ENCODE data around the gene EMILIN2.

EMILIN2 gene

DNA sequence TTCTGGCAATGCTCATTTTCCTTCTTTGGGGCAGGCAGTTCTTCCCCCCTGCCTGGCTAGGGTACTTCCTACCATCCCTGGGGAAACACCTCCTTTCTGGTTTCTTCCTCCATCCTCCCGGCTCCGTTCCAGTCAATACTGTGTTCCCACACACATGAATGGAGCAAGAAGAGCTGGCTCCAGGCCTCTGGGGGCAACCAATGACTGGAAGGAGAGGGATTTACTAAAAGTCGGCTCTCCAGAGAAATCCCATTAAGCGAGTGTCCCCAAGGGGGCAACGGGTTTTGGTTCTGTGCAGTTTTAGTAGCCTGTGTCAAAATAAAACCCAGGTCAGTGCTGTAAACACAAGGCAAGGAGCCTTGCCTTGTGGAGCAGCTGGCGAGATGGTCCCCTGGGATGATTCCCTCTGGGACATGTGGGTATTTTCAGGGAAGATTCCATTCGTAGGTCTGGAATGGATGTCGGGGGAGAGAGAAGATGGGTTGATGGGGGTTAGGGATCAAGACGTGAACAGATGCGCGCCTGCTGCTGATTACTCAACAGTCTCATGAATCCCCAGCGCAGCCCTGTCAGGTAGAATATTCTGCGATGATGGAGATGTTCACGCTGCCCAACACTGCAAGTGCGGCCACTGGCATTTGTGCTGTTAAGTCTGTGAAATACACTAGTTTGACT is 32.0 kb downstream of the EMILIN2 start:
- DNase-seq (ENCODE audit: low read depth) = no peak

DNA sequence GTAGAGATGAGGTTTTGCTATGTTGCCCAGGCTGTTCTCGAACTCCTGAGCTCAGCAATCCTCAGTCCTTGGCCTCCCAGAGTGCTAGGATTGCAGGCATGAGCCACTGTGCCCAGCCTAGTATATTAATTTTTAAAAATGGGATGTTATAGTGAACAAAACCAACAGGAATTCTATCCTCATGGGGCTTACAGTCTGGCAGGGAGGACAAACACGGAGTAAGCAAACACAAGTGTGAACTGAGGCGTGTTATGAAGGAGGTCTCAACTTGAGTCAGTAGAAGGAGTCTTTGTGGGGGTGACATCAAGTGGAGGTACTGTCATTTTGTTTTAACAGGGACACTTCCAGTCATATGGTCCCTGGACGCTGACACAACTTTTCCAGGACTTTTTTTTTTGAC is 33.1 kb downstream of the EMILIN2 start:
- DNase-seq (ENCODE audit: low read depth) = no peak

DNA sequence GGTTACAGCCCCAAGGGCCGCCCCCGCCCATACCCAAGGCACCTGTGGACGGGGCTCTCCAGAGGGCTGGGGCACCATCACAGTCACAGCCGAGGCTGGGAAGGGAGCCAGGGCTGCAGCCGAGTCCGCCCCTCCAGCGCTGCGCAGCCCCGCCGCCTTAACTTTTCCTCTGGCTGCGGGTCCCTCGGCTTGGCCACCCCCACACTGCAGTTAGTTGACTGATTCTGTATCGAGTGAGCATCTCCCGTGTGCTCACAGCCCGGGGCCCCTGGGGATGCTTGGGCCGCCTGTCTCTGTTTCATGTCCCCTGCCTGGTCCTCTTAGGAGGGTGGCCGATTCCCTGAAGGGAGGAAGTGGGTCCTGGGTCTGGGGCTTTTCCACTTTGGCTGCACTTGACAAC is 33.7 kb downstream of the EMILIN2 start:
- DNase-seq (ENCODE audit: low read depth) = no peak

DNA sequence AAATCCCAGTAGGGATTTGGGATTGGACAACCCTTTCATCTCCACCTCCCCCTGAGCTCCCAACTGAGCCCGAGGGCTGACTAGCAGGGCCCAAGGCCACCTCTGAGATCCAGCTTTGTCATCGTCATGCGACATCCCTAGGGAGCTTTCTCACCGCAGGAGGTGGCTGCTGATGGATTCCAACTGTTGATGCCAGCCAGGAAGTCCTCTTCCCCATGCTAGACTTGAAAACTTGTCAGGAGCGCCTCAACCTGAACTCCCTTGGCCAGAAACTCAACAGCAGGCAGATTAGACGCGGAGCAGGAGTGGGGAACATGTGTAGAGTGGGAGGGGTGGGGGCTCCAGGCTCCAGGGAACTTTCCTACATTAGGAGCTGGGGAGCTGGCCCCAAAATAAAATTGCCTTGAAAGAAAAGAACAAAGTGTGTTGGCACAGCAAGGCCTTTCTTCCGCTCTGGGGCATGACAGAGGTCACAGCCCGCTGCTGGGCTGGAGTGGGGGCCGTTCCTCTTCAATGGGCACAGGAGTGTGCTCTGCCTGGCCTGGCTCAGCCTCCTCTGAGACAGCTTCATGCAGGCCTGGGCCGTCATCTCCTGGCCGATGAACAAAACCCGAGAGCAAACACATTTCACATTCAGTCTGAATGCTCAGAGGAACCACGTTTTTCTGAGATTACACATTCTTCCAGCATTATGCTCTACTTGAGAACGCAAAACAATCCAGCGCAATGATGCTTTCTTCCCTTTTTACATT is 34.5 kb downstream of the EMILIN2 start:
- DNase-seq (ENCODE audit: low read depth) = no peak

DNA sequence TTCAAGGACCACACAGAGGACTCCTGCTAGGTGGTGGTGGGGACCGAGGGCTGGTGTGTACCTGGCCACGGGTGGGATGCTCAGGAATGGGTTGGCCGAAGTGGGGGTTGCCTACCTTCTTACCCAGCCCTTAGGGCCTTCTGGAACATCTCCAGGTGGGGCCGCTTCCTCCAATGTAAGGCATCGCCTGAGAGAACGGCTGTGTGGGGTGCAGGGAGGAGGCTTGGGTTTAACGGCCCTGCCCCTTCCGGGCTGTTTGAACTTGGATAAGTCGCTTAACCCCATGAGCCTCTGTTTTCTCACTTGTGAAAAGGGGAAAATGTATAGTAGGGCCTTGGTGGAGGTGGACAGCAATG is 35.0 kb downstream of the EMILIN2 start:
- no peak for DNase-seq (ENCODE audit: low read depth)

DNA sequence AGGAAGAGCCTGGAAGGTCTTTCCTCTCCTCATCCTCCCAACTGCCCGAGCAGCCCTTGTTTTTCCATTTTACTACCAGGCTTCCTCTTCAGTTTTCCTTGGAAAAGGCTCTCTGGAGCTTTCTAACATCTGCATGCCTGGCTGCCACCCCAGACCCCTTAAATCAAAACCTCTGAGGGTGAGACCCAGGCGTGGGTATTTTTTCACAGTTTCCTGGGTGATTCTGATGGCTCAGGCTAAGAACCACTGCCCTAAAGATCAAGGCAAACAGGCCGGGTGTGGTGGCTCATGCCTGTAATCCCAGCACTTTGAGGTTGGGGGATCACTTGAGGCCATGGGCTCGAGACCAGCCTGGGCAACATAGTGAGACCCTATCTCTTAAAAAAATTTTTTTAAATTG is 35.4 kb downstream of the EMILIN2 start:
- no peak for DNase-seq (ENCODE audit: low read depth)

DNA sequence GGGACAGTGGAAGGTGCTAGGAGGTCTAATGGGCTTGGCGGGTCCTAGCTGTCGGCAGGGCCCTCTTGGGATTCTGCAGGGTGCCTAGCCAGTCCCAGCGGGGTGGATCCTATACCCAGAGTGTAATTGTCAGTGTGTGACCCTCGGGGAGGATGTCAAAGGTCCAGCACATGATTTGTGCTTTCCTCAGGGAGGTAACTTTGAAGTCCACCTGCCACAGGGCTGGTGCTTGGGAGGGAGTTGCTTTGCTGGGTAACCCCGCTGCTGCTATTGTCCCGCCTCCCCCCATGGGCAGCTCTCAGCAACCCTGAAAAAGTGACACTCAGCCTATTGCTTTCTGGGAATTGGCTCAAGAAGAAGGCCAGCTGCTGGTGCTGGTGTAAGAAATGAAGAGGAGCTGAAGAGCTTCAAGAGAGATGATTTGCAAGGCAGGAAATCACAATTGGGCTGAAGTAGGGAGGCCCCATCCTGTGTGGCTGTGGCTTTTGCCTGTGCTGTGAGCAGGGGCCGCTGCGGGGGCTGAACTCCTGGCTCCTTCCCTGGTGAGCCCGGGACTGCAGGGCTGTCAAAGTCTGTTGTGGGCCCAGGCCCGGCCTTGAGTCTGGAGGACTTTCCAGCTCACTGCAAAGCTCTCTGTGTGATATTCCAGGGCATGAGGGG is 36.4 kb downstream of the EMILIN2 start:
- no peak for DNase-seq (ENCODE audit: low read depth)

DNA sequence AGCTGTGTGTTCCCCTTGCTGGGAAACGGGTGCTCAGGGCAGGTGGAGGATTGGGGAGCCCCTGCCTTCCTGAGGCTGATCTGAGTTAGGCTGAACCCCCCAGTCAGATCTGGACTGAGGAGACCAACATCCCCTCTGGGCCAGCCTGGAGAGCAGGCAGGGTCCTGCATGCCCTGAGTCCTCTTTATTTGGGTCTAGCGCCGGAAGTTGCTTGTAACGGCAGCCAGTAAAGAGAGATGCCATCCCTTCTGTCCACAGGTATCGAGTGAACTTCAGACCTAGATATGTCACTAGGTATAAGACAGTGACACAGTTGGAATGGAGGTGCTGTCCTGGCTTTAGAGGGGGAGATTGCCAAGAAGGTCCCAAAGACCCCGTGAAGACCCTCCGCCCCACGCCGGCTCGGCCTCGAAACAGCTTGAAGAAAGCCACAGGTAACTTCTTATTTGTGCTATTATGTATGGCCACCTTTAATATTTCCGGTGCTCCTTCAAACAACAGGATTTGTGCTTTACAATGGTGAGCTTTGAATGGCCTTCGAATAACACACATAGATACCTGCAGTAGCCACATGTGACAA is 38.0 kb downstream of the EMILIN2 start:
- DNase-seq (ENCODE audit: low read depth) = no peak

DNA sequence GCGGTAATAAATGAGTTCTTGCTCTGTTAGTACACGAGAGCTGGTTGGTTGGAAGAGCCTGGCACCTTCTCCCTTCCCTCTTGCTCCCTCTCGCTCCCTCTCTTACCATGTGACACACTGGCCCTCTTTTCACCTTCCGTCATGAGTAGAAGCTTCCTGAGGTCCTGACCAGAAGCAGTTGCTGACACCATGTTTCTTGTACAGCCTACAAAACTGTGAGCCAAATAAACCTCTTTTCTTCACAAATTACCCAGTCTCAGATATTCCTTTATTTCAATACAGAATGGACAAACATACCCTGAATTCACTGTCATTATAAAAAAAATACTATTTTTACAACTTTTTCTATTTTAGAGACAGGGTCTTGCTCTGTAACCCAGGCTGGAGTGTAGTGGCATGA is 40.7 kb downstream of the EMILIN2 start:
- no peak for DNase-seq (ENCODE audit: low read depth)

DNA sequence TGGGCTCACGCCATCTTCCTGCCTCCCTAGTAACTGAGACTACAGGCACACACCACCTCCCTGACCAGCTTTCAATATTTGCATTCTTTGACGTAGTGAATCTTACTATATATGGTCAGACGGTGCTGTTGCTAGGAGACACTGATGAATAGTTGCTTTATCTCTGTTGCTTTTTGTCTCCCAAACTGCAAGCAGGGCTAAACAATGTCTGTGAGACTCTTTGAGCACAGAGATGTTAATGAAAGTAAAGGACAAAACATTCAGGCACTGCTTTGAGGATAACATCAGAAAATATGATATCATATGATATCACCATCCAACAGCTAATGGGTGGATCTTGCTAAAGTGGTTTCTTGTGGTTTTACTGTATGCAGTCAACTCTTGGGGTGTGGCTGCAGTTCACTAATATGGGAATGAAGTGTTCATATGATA is 43.0 kb downstream of the EMILIN2 start:
- no peak for DNase-seq (ENCODE audit: low read depth)

DNA sequence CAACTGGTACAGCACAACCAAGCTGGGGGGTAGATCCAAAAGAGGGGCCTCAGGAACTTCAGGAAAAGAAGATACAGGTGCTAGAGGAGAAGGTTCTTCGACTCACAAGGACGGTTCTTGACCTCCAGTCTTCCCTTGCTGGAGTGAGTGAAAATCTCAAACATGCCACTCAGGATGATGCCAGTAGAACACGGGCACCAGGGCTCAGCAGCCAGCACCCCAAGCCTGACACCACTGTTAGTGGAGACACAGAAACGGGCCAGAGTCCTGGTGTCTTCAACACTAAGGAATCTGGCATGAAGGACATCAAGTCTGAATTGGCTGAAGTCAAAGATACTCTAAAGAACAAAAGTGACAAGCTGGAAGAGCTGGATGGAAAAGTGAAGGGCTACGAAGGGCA is 43.8 kb downstream of the EMILIN2 start:
- no peak for DNase-seq (ENCODE audit: low read depth)

DNA sequence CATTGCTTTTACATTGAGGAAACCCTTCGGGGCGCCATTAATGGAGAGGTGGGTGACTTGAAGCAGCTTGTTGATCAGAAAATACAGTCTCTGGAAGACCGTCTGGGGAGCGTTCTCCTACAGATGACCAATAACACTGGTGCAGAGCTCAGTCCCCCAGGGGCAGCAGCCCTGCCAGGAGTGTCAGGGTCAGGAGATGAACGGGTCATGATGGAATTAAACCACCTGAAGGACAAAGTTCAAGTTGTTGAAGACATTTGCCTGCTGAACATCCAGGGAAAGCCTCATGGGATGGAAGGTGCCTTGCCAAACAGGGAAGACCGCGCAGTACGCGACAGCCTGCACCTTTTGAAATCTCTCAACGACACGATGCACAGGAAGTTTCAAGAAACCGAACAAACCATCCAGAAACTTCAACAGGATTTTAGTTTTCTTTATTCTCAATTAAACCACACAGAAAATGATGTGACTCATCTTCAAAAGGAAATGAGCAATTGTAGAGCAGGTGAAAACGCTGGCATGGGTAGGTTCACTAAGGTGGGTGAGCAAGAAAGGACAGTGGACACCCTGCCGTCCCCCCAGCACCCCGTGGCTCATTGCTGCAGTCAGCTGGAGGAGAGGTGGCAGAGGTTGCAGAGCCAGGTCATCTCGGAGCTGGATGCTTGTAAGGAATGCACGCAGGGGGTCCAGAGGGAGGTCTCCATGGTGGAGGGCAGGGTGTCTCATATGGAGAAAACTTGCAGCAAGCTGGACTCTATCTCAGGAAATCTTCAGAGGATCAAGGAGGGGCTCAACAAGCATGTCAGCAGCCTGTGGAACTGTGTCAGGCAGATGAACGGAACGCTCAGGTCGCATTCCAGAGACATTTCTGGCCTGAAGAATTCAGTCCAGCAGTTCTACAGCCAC is 45.0 kb downstream of the EMILIN2 start:
- DNase-seq (ENCODE audit: low read depth) = no peak

DNA sequence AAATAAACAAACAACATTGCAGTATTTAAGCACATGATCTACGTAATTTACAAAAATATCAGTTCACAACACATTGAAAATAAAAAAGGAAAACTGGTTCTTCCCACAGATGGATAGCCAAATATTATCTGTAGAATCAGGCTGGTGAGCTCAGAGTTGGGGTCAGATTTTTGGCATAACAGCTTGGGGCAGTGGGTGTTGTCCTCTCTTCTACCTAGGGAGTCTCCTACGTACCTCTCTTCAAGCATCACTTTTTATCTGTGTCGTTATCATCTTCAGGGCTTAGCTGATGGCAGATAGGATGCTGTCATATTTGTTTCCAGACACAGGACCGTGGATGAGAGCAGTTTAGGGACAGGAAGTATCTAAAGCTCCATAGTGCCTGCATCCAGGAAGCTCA is 46.2 kb downstream of the EMILIN2 start:
- no peak for DNase-seq (ENCODE audit: low read depth)

DNA sequence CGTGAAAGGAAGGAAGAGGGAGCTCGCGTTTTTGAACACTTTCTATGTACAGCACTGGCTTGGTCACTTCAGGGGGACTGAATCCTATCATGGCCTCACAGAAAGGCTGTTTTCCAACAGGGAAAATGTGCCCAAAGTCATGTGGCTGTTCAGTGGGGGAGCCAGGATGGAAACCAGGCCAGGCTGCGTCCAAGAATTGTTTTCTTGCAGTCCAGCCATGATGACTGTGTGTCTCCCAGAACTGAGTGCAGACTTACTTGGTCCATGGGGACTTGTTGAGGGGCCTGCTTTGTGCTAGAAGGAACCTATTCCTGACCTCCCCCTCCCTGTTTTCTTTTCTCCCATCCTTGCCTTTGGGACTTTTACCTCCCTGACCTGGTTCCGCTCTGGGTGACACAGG is 46.9 kb downstream of the EMILIN2 start:
- DNase-seq (ENCODE audit: low read depth) = no peak

DNA sequence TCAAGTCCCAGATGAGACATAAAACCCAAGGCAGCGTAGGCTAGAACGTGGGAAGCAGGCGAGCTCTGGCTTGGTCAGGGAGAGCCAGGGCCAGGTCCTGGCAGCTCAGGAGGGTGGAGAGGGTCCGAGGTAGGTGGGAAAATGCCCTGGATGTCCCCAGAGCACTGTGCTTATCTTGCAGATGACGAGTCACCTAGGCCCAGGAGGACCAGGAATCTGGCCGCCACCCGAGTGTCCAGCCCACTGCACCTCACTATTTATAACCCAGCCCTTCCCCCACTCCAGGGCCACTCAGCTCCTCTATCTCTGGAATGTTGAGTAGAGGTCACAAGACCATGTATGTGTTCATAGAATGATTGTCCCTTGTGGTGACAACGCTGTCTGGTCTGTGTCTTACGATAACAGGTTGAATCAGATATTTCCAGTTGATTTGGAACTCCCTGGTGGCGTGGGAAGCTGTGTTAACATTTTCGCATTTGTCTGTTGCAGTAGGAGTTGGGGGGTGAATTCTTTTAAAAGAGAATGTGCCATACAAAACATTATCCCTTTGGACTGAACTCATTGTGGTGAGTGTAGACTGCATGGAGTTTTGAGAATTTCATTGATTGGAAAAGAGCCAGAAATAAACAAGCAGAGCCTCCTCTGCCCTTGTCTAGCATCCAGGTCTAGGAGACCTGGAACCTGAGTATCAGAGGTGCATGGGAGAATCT is 47.5 kb downstream of the EMILIN2 start:
- DNase-seq (ENCODE audit: low read depth) = no peak

DNA sequence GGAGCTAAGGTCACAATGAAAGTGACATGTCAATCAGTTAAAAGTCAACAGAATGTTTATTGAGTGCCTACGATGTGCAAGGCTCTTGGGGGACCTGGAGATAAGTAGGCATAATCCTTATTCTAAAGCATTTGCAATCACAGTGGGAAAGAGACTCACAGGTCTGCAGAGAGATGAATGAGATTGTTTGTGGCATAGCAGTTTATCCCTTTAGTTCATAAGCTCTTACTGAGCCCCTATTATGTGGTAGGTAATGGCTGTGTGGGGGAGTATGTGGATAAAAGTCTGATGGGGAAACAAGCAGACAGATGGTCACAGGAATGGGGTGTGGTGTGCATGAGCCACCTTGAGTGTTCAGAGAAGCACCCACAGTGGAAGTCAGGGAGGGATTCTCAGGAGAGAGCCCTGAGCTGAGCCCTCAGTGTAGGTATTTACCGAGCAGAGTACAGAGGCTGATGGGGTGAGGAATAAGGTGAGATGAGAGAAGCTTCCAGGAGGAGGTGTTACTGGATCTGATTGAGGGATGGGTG is 48.1 kb downstream of the EMILIN2 start:
- no peak for DNase-seq (ENCODE audit: low read depth)

DNA sequence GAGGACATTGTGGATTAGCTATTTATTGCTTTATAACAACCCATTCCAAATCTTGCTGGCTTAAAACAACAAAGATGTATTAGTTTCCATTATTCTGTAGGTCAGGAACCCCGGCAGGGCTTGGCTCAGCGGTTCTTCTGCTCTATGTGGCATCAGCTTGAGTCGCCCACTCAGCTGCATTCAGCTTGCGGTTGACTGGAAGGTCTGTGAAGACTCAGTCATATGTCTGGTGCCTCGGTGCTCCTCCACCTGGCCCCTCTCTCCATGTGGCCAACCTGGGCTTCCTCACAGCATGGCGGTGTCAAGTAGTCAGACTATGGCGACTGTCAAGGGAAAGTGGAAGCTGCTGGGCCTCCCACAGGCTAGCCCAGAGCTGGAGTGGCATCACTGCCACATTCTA is 48.6 kb downstream of the EMILIN2 start:
- no peak for DNase-seq (ENCODE audit: low read depth)

DNA sequence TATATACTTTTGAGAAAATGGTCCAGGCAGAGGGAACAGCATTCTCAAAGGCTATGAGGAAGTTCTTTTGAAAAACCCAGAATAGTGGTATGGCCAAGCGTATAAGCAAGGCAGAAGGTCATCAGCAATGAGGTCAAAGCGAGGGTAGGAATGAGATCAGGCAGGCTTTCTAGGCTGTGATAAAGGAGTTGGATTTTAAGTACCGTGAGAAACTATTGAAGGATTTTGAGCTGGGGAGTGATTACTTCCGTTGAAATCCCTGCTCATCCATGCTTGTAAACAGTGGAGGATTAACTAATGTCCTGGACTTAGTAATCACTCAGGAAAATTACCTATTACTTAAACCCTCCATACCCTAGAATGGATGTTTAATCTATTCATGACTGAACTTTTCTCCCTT is 50.2 kb downstream of the EMILIN2 start:
- no peak for DNase-seq (ENCODE audit: low read depth)

DNA sequence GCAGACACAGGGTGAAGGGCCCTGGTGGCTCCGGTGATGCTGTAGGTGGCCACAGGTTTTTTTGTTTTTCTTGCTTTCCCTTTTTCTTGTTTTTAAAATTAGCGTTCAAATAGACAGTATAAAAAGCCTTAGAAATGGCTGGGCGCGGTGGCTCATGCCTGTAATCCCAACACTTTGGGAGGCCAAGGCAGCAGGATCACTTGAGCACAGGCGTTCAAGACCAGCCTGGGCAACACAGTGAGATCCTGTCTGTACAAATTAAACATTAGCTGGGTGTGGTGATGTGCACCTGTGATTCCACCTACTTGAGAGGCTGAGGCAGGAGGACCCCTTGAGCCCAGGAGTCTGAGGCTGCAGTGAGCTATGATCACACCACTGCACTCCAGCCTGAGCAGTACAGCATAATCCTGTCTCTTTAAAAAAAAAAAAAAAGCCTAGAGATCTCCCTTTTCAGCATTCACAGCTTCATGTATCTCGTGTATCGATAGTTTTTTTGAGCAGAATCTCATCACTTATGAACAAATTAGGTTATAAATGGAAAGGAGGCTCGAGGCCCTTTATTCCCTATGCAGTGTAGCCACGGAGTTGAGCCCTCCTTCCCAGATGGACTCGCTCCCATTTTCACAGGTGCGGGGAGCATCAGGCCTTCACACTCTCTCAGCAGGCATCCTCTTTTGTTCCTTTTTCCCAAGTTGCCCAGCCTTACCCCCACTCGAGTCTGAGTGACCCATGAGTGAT is 50.8 kb downstream of the EMILIN2 start:
- no peak for DNase-seq (ENCODE audit: low read depth)

DNA sequence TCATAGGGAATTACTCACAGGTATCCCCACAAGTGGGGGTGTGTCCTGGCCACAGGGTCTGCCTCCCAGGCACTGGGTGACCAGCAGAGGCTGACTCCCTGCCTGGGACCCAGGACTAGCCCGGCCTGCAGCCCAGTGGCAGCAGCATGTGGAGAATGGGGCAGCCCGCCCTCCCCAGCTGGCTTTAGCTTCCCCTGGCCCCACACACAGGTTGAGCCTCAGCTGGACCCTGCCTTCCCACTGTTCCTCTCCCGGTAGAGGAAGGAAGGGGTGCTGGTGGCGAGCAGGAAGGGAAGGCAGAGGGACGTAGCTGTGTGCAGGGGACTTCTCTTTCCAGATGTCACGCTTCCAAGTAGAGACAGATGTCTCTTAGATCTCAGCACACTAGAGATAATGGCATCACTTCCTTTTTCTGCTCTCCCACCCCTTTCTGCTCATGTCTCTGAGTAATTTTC is 51.4 kb downstream of the EMILIN2 start:
- no peak for DNase-seq (ENCODE audit: low read depth)

All from stimulated activated CD8-positive, alpha-beta memory T cell treated with anti-CD3 and anti-CD28 coated beads, Interleukin-15, amount 100 ng/mL, for 1 hour (primary cell).